Hepatocyte (in vitro differentiated cells): Measurements from ENCODE around the gene WTIP.

Source experiments
- CTCF ChIP-seq: fragments of 200-600 bp; sonication (generic); IDR thresholded peaks from 2 replicates; pipeline ENCODE4 v1.5.1; 2016; ENCODE audit warnings: antibody characterized with exemption, mild to moderate bottlenecking; ENCODE audit not compliant: poor library complexity
- EZH2 ChIP-seq: fragments of 200-600 bp; sonication (generic); IDR thresholded peaks from 2 replicates; pipeline ENCODE4 v1.6.1; 2016; ENCODE audit warnings: antibody characterized with exemption, mild to moderate bottlenecking, borderline replicate concordance
- EZH2phosphoT487 ChIP-seq: fragments of 200-600 bp; sonication (generic); IDR thresholded peaks from one replicate; pipeline ENCODE4 v1.6.1; 2018; ENCODE audit warnings: antibody characterized with exemption, mild to moderate bottlenecking, low read depth, moderate library complexity; ENCODE audit not compliant: unreplicated experiment, severe bottlenecking

- no peak for TF ChIP-seq CTCF
- no peak for TF ChIP-seq EZH2
- no peak for TF ChIP-seq EZH2phosphoT487
Observed at GRCh38 chr19:34497112-34497805, 15.7 kb downstream of the WTIP start.
